A673 (cell line): ENCODE data around the gene UGT1A9.

ENCODE experiments used
- EZH2 ChIP-seq: fragments of 200-600 bp; sonication (generic); IDR thresholded peaks from 2 replicates; pipeline ENCODE4 v1.6.1; 2017; ENCODE audit warnings: borderline replicate concordance, low read depth, mild to moderate bottlenecking, mixed read lengths, antibody characterized with exemption, low read length; ENCODE audit not compliant: poor library complexity, severe bottlenecking
- TF ChIP-seq, protein P1 (sequence below): fragments of 300-800, 200-600 bp; sonication (generic); conservative IDR thresholded peaks from 2 replicates; pipeline ENCODE4 v1.5.1; 2017; ENCODE audit warnings: low read depth, mild to moderate bottlenecking, antibody characterized with exemption, low read length, moderate library complexity, mixed read lengths

DNA sequence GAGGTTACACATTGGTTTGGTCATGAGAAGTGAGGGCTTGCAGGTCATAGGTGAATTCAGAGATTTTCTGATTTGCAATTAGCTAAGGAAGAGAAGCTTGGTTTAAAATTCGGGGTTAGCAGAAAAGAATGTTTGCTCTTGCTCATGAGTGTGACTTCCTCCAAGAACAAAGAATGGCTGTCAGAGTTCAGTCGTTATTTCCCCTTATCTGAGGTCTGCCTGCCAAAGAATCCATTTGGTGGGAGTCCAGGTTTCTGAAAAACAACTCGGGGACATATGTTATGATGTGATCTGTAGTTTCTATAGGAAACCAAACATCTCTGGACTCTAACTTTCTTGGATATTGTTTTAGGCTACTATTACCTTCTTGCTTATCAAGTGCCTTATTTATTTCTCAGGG is 17.8 kb downstream of the UGT1A9 start:
- TF ChIP-seq, protein P1, sequence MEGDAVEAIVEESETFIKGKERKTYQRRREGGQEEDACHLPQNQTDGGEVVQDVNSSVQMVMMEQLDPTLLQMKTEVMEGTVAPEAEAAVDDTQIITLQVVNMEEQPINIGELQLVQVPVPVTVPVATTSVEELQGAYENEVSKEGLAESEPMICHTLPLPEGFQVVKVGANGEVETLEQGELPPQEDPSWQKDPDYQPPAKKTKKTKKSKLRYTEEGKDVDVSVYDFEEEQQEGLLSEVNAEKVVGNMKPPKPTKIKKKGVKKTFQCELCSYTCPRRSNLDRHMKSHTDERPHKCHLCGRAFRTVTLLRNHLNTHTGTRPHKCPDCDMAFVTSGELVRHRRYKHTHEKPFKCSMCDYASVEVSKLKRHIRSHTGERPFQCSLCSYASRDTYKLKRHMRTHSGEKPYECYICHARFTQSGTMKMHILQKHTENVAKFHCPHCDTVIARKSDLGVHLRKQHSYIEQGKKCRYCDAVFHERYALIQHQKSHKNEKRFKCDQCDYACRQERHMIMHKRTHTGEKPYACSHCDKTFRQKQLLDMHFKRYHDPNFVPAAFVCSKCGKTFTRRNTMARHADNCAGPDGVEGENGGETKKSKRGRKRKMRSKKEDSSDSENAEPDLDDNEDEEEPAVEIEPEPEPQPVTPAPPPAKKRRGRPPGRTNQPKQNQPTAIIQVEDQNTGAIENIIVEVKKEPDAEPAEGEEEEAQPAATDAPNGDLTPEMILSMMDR: no peak
- no peak for TF ChIP-seq EZH2
